HepG2 (cell line): ENCODE data around the gene SYS1. TPM values are rescaled to one million over a fixed set of nuclear protein-coding genes. Genes with fewer than 3 reads are reported as not detected.

ENCODE experiments used
- AHR ChIP-seq: IDR thresholded peaks from 2 replicates; pipeline ENCODE4 v1.6.1; 2018; ENCODE audit warnings: missing genetic modification reagents, missing compliant biosample characterization
- CC2D1A ChIP-seq: sonication (generic); formaldehyde crosslinking; IDR thresholded peaks from 2 replicates; pipeline ENCODE4 v1.8.1; 2023; ENCODE audit warnings: mild to moderate bottlenecking, missing genetic modification reagents
- FOXO1 ChIP-seq: sonication (generic); formaldehyde crosslinking; IDR thresholded peaks from 2 replicates; pipeline ENCODE4 v1.4.0; 2020; ENCODE audit warnings: missing genetic modification reagents
- IKZF4 ChIP-seq: sonication (generic); formaldehyde crosslinking; IDR thresholded peaks from 2 replicates; pipeline ENCODE4 v1.5.1; 2020; ENCODE audit warnings: borderline replicate concordance, mild to moderate bottlenecking, low read depth, missing genetic modification reagents; ENCODE audit errors: not compliant biosample characterization
- KLF11 ChIP-seq: IDR thresholded peaks from 2 replicates; pipeline ENCODE4 v1.6.1; 2016; ENCODE audit warnings: missing compliant biosample characterization
- KLF16 ChIP-seq, 2 experiments: sonication (generic) in 1 of 2; formaldehyde crosslinking in 1 of 2; IDR thresholded peaks; 2 replicates each; pipeline versions ENCODE4 v1.6.1 to v1.8.0; 2016 to 2023; ENCODE audit warnings: missing genetic modification reagents in 2 of 2, missing compliant biosample characterization in 1 of 2
- MED1 ChIP-seq: sonication (generic); formaldehyde crosslinking; IDR thresholded peaks from 2 replicates; pipeline ENCODE4 v1.4.0; 2020; ENCODE audit warnings: missing genetic modification reagents
- MIER2 ChIP-seq: IDR thresholded peaks from 2 replicates; pipeline ENCODE4 v1.6.1; 2016; ENCODE audit warnings: missing biosample characterization, missing genetic modification reagents
- PHF5A ChIP-seq: IDR thresholded peaks from one replicate; pipeline ENCODE4 v1.6.1; 2018; ENCODE audit warnings: low read depth, missing genetic modification reagents; ENCODE audit not compliant: unreplicated experiment
- PITX1 ChIP-seq: sonication (generic); formaldehyde crosslinking; IDR thresholded peaks from 2 replicates; pipeline ENCODE4 v1.5.1; 2020; ENCODE audit warnings: mild to moderate bottlenecking, missing genetic modification reagents
- RARA ChIP-seq: IDR thresholded peaks from 2 replicates; pipeline ENCODE4 v1.6.1; 2016; ENCODE audit warnings: missing genetic modification reagents, missing compliant biosample characterization
- RCOR2 ChIP-seq: IDR thresholded peaks from 2 replicates; pipeline ENCODE4 v1.6.1; 2016; ENCODE audit warnings: missing biosample characterization, missing genetic modification reagents
- SALL1 ChIP-seq: sonication (generic); formaldehyde crosslinking; IDR thresholded peaks from 2 replicates; pipeline ENCODE4 v1.8.0; 2022; ENCODE audit warnings: mild to moderate bottlenecking, missing genetic modification reagents
- ZFX ChIP-seq: sonication (generic); formaldehyde crosslinking; IDR thresholded peaks from 2 replicates; pipeline ENCODE4 v1.4.0; 2020; ENCODE audit warnings: mild to moderate bottlenecking, low read depth, missing genetic modification reagents, moderate library complexity
- ZIK1 ChIP-seq: sonication (generic); formaldehyde crosslinking; IDR thresholded peaks from 2 replicates; pipeline ENCODE4 v1.5.0; 2020; ENCODE audit warnings: mild to moderate bottlenecking, low read depth, missing genetic modification reagents, borderline replicate concordance
- ZNF124 ChIP-seq: sonication (generic); formaldehyde crosslinking; IDR thresholded peaks from 2 replicates; pipeline ENCODE4 v1.4.0; 2020; ENCODE audit warnings: missing genetic modification reagents
- ZNF530 ChIP-seq: sonication (generic); formaldehyde crosslinking; IDR thresholded peaks from 2 replicates; pipeline ENCODE4 v1.5.0; 2020; ENCODE audit warnings: low read depth, mild to moderate bottlenecking, missing genetic modification reagents
- ZNF816 ChIP-seq: sonication (generic); formaldehyde crosslinking; IDR thresholded peaks from 2 replicates; pipeline ENCODE4 v1.8.0; 2022; ENCODE audit warnings: missing genetic modification reagents, mild to moderate bottlenecking, borderline replicate concordance
- polyA plus RNA-seq, 8 experiments: library from polyadenylated mRNA; depleted of rRNA in 3 of 8; stranded (reverse) in 7 of 8; unstranded in 1 of 8; fragments of >200 nt; fragmentation: Illumina TruSeq in 4 of 8; extraction: Trizol in 4 of 8; gene quantifications; 2 replicates each; pipeline versions ENCODE4 v1.2.1 to v1.2.3, GENCODE V29; 2011 to 2016; ENCODE audit warnings: low read depth in 4 of 8, missing spikeins in 1 of 8, mixed read lengths in 1 of 8; ENCODE audit not compliant: insufficient read depth in 1 of 8
- total RNA-seq, 5 experiments: library from RNA; depleted of rRNA; stranded (reverse); fragments of >200 nt; fragmentation: Illumina TruSeq; extraction: Trizol; gene quantifications; 2 replicates each; pipeline ENCODE4 v1.2.3, GENCODE V29; 2016; ENCODE audit warnings: low read depth in 1 of 5
- TF ChIP-seq, protein P1 (sequence below): sonication (generic); IDR thresholded peaks from 2 replicates; pipeline ENCODE4 v1.6.1; 2016; ENCODE audit warnings: low read depth, borderline replicate concordance
- TF ChIP-seq, protein P2 (sequence below): sonication (generic); formaldehyde crosslinking; IDR thresholded peaks from 2 replicates; pipeline ENCODE4 v1.4.0; 2020; ENCODE audit warnings: missing genetic modification reagents, borderline replicate concordance
- TF ChIP-seq, protein P3 (sequence below), 2 experiments: fragments of 450-650 bp in 1 of 2; sonication (generic) in 1 of 2; formaldehyde crosslinking; IDR thresholded peaks; 2 replicates each; pipeline versions ENCODE4 v1.5.0 to v1.8.0; 2020 to 2022; ENCODE audit warnings: mild to moderate bottlenecking in 1 of 2, missing genetic modification reagents in 1 of 2
- TF ChIP-seq, protein P4 (sequence below): sonication (generic); formaldehyde crosslinking; IDR thresholded peaks from 2 replicates; pipeline ENCODE4 v1.5.1; 2020; ENCODE audit warnings: mild to moderate bottlenecking, missing genetic modification reagents

The SYS1 gene
- total and polyA plus RNA-seq, 2 of the 13 experiments (the other 11 are each of a cell fraction or from before 2014, with no cell fraction given) = 38.3 to 65.6 TPM

DNA sequence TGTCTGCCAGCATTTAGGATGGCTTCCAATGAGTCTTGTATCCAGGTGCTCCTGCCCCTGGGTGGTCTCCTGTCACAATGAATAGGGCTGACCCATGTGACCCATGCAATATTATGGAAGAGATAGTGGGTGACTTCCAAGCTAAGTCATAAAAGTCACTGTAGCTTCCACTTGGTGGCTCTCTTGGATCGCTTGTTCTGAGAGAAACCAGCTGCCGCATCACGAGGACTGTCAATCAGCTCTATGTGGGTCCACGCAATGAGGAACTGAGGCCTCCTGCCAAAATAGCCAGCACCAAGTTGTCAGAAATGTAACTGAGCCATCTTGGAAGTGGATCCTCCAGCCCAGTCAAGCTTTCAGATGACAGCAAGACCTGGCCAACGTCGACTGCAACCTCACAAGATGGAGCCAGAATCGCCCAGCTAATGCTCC lies 40.0 kb upstream of the SYS1 start (continued):
- TF ChIP-seq RCOR2 (peak; percentile 60; the same call in 1 of the 2 replicates), KLF11 (CRISPR knock-in tag) (peak; percentile 84; the same call in 1 of the 2 replicates), CC2D1A (CRISPR knock-in tag) (no peak), ZFX (CRISPR knock-in tag) (peak; percentile 19; the same call in 1 of the 2 replicates), ZIK1 (0 out of 2 replicates have a peak, but pooled peaks have one; percentile 63), ZNF124 (CRISPR knock-in tag) (peak; percentile 79), FOXO1 (CRISPR knock-in tag) (peak; percentile 54; the same call in 1 of the 2 replicates), MIER2 (CRISPR knock-in tag) (0 out of 2 replicates have a peak, but pooled peaks have one; percentile 41), RARA (CRISPR knock-in tag) (0 out of 2 replicates have a peak, but pooled peaks have one; percentile 17), IKZF4 (CRISPR knock-in tag) (no peak), KLF16 (CRISPR knock-in tag; IDR thresholded peaks at IDR 0.05) (peak in 1 of 2 experiments; percentile 68; a peak in 2 of 4 replicates), PITX1 (peak; percentile 68; the same call in 1 of the 2 replicates), AHR (0 out of 2 replicates have a peak, but pooled peaks have one; percentile 34), ZNF816 (no peak), ZNF530 (CRISPR knock-in tag) (no peak), MED1 (CRISPR knock-in tag) (peak; percentile 47; the same call in 1 of the 2 replicates), SALL1 (CRISPR knock-in tag) (peak; percentile 66), PHF5A (CRISPR knock-in tag) (peak; percentile 86)
- TF ChIP-seq, protein P1, sequence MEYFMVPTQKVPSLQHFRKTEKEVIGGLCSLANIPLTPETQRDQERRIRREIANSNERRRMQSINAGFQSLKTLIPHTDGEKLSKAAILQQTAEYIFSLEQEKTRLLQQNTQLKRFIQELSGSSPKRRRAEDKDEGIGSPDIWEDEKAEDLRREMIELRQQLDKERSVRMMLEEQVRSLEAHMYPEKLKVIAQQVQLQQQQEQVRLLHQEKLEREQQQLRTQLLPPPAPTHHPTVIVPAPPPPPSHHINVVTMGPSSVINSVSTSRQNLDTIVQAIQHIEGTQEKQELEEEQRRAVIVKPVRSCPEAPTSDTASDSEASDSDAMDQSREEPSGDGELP = peak; percentile 68; the same call in 1 of the 2 replicates
- TF ChIP-seq, protein P2, sequence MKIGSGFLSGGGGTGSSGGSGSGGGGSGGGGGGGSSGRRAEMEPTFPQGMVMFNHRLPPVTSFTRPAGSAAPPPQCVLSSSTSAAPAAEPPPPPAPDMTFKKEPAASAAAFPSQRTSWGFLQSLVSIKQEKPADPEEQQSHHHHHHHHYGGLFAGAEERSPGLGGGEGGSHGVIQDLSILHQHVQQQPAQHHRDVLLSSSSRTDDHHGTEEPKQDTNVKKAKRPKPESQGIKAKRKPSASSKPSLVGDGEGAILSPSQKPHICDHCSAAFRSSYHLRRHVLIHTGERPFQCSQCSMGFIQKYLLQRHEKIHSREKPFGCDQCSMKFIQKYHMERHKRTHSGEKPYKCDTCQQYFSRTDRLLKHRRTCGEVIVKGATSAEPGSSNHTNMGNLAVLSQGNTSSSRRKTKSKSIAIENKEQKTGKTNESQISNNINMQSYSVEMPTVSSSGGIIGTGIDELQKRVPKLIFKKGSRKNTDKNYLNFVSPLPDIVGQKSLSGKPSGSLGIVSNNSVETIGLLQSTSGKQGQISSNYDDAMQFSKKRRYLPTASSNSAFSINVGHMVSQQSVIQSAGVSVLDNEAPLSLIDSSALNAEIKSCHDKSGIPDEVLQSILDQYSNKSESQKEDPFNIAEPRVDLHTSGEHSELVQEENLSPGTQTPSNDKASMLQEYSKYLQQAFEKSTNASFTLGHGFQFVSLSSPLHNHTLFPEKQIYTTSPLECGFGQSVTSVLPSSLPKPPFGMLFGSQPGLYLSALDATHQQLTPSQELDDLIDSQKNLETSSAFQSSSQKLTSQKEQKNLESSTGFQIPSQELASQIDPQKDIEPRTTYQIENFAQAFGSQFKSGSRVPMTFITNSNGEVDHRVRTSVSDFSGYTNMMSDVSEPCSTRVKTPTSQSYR = no peak
- TF ChIP-seq, protein P3, sequence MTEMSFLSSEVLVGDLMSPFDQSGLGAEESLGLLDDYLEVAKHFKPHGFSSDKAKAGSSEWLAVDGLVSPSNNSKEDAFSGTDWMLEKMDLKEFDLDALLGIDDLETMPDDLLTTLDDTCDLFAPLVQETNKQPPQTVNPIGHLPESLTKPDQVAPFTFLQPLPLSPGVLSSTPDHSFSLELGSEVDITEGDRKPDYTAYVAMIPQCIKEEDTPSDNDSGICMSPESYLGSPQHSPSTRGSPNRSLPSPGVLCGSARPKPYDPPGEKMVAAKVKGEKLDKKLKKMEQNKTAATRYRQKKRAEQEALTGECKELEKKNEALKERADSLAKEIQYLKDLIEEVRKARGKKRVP (CRISPR knock-in tag; IDR thresholded peaks at IDR 0.05) = no peak
- TF ChIP-seq, protein P4, sequence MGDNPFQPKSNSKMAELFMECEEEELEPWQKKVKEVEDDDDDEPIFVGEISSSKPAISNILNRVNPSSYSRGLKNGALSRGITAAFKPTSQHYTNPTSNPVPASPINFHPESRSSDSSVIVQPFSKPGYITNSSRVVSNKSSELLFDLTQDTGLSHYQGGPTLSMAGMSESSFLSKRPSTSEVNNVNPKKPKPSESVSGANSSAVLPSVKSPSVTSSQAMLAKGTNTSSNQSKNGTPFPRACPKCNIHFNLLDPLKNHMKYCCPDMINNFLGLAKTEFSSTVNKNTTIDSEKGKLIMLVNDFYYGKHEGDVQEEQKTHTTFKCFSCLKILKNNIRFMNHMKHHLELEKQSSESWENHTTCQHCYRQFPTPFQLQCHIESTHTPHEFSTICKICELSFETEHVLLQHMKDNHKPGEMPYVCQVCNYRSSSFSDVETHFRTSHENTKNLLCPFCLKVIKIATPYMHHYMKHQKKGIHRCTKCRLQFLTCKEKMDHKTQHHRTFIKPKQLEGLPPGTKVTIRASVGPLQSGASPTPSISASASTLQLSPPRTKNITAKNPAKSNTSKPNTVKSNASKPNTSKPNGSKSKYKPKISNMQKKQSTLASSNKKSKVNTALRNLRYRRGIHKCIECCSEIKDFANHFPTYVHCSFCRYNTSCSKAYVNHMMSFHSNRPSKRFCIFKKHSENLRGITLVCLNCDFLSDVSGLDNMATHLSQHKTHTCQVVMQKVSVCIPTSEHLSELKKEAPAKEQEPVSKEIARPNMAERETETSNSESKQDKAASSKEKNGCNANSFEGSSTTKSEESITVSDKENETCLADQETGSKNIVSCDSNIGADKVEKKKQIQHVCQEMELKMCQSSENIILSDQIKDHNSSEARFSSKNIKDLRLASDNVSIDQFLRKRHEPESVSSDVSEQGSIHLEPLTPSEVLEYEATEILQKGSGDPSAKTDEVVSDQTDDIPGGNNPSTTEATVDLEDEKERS (CRISPR knock-in tag) = no peak
